ENCODE data around the gene CLIP1. TPM values are rescaled to one million over a fixed set of nuclear protein-coding genes. Genes with fewer than 3 reads are reported as not detected.

CLIP1 gene
- total and polyA plus RNA-seq, 2 of the 13 experiments (the other 11 are each of a cell fraction or from before 2014, with no cell fraction given) = 28.9 to 43.7 TPM

GRCh38 chr12:122306407-122306806 is 116.1 kb downstream of the CLIP1 start:
- 56% methylated on average over 4 of the region's 4 CpGs for WGBS (ENCODE audit: low lambda C conversion rate)
- ATAC-seq (peak; percentile 82), DNase-seq (ENCODE audit: low spot score) (peak; percentile 21)
- no peak for TF ChIP-seq ZNF510 (CRISPR knock-in tag; IDR thresholded peaks at IDR 0.05; ENCODE audit: low read depth)
- TF ChIP-seq, protein P1, sequence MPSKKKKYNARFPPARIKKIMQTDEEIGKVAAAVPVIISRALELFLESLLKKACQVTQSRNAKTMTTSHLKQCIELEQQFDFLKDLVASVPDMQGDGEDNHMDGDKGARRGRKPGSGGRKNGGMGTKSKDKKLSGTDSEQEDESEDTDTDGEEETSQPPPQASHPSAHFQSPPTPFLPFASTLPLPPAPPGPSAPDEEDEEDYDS (CRISPR knock-in tag; IDR thresholded peaks at IDR 0.05) = no peak
- TF ChIP-seq STAG1 (CRISPR knock-in tag; IDR thresholded peaks at IDR 0.05) = peak; percentile 58
- TF ChIP-seq ZBTB1 (CRISPR knock-in tag; IDR thresholded peaks at IDR 0.05; ENCODE audit: borderline replicate concordance) = no peak
- no peak for TF ChIP-seq ZNF18 (CRISPR knock-in tag; IDR thresholded peaks at IDR 0.05; ENCODE audit: insufficient replicate concordance)
- no peak for TF ChIP-seq GMEB2 (CRISPR knock-in tag; IDR thresholded peaks at IDR 0.05; ENCODE audit: low read depth)
- TF ChIP-seq ZNF503 (CRISPR knock-in tag; IDR thresholded peaks at IDR 0.05) = no peak
- no peak for TF ChIP-seq RERE (CRISPR knock-in tag; IDR thresholded peaks at IDR 0.05; ENCODE audit: low read depth)
- TF ChIP-seq SRY (CRISPR knock-in tag; IDR thresholded peaks at IDR 0.05) = no peak
- no peak for TF ChIP-seq TAF1 (CRISPR knock-in tag; IDR thresholded peaks at IDR 0.05)

More at GRCh38 chr12:122306407-122306806, 116.1 kb downstream of the CLIP1 start:
- Histone ChIP-seq H3K27ac (ENCODE audit: extremely low read length, insufficient read depth, low read length) (no peak overlapping the region), H4K20me1 (ENCODE audit: insufficient read depth, low read length) (no peaks in the 10 kb centered on the region), H3K9ac (ENCODE audit: insufficient read depth, low read depth, low read length) (no peak overlapping the region), H3K79me2 (ENCODE audit: insufficient read depth, low read length) (no peaks in the 10 kb centered on the region), H3K27me3 (ENCODE audit: control insufficient read depth in 1 of 2, insufficient read depth in 2 of 2, low read length in 2 of 2) (no peaks in the 10 kb centered on the region), H3K4me1 (ENCODE audit: insufficient read depth, low read length) (peaks cover 6% of the 10 kb centered on the region; the same call in 1 of the 2 replicates), H3K36me3 (replicated peaks in 1 of 2; ENCODE audit: control insufficient read depth in 1 of 2, insufficient read depth in 2 of 2, low read length in 2 of 2) (peaks cover 4 to 27% of the 10 kb centered on the region in 2 experiments; a peak in 4 of 5 replicates), H3K9me3 (ENCODE audit: low read length) (no peaks in the 10 kb centered on the region), H2AFZ (ENCODE audit: low read length) (no peak overlapping the region), H3K4me2 (ENCODE audit: low read depth, low read length) (no peak overlapping the region), H3K4me3 (replicated peaks in 1 of 3; ENCODE audit: insufficient read depth in 1 of 3, low read depth in 2 of 3, low read length in 3 of 3) (no peak overlapping the region)
- no TSS peak for BruUV-seq (replicated peaks)
- intact Hi-C loops (cut with micrococcal nuclease; ENCODE audit: unreplicated experiment) = loop anchor here (2.0 kb wide), 1 partner anchor 50 kb away; no protein-coding TSS in a partner anchor
- ChIA-PET CTCF (ENCODE audit: low intra/inter-chr PET ratio, low total read pairs) (no interaction called here), POLR2A (no interaction called here)
- in situ Hi-C loops (cut with HindIII; ENCODE audit: extremely low pct_ligation_motif_present, low pct_unique_long_range_greater_than_20kb) = no loop called here
- FAIRE-seq = peak; percentile 76
